ENCODE measurements around the gene SLC10A2.
"Not testable (repeated sequence)": the region's sequence is repeated elsewhere in the genome, so short reads cannot be mapped to it uniquely, and the experiment has no call there.

SLC10A2 gene, protein sequence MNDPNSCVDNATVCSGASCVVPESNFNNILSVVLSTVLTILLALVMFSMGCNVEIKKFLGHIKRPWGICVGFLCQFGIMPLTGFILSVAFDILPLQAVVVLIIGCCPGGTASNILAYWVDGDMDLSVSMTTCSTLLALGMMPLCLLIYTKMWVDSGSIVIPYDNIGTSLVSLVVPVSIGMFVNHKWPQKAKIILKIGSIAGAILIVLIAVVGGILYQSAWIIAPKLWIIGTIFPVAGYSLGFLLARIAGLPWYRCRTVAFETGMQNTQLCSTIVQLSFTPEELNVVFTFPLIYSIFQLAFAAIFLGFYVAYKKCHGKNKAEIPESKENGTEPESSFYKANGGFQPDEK

DNA sequence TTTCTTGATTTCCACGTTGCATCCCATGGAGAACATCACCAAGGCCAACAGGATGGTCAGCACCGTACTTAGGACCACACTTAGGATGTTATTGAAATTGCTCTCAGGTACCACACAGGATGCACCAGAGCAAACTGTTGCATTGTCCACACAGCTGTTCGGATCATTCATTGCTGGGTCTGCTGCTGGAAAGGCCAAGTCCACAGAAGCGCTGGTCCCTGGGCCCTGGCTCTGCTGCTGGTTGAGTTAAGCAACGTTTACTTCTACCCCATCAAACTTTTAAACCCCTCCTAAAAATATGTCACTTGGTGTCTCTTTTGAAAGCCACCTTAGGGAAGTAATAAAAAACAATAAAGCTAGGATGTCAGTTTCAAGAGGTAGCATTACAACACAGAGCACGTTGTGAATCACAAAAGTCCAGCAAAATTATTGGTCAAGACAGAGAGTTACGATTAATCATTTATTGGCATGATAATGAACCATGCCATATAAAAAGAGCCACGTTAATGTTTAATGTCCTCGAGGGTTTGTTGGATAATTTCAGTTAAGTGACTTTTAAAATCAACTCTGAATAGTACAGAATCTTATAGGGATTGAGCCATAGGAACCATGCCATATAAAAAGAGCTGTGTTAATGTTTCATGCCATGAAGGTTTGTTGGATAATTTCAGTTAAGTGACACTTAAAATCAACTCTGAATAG is at the start of gene SLC10A2:
Gene SLC10A2, minus strand, starts transcription at position 339 of the 702 bp plus-strand sequence. Its CDS starts 168 bp downstream, at position 171.
- DNase-seq: no peak

DNA sequence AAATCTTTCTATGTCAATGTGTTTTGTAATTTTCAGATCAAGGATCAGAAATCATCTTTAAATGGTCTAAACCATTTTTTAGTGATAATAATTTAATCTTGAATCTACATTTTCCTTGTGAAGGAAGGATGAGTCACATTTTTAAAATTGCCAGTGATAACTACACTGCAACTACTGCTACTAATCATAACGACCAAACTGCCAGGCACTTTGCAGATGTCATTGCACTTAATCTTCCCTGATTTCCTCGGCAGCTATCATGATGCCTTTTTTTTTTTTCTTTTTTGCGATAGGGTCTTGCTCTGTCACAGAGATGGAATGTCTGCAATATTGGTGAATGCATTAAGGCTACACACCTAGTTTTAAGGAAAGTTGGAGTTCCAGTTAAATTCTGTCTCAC is 41.4 kb upstream of the SLC10A2 start:
- no peak for DNase-seq

- no peak for DNase-seq
Observed at GRCh38 chr13:103104340-103104739, 38.1 kb upstream of the SLC10A2 start.

DNA sequence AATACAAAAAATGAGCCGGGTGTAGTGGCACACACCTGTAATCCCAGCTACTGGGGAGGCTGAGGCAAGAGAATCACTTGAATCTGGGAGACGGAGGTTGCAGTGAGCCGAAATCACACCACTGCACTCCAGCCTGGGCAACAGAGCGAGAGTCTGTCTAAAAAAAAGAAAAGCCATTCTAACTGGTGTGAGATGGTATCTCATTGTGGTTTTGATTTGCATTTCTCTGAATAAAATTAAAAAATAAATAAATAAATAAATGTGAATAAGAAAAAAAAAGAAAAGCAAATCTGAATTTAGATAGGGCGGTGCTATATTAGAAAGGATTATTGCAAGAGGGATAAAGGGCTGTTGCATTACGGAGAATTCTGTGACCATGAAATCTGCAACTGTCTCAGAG is 37.2 kb upstream of the SLC10A2 start:
- DNase-seq: not testable (repeated sequence)

DNA sequence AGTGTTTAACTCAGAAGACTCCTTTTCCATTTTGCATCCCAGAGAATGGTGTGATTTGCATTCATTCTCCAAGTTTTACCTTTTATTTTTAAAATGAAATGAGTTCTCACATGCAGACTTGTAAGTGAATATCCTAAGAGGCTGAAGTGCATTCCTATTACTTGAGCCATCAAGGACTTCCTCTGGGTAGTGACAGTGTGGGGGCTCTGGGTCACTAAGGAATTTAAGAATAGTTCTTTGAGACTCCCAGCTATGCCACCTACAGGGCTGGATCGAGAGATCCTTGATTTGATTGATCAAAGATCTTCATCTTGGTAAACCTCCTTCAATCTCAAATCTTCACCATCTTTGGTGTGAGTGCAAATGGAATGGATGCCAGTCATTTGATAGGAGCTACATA is 36.3 kb upstream of the SLC10A2 start:
- no peak for DNase-seq

DNA sequence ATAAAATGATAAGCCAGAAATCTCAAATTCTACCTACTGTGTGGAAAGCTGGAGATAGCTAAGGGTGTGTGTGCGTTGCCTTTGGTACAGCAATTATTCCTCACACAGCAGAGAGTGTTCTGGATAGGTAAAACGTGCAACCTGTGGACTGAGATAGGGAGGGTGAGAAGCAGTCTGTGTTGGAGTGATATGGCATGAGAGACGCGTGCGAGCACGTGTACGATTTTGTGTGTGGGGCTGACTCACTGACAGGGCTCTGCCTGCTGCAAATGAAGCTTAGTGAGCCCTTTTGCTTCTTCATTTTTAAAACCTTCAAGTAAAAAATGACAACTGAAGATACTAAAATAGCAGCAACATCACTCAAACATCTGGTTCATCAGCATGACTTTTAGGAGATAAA is 35.7 kb upstream of the SLC10A2 start:
- no peak for DNase-seq

GRCh38 chr13:103101500-103101899 is 35.3 kb upstream of the SLC10A2 start:
- DNase-seq: no peak

- DNase-seq: no peak
Observed at GRCh38 chr13:103100830-103101229, 34.6 kb upstream of the SLC10A2 start.

GRCh38 chr13:103099722-103100293 is 33.6 kb upstream of the SLC10A2 start:
- DNase-seq: no peak

DNA sequence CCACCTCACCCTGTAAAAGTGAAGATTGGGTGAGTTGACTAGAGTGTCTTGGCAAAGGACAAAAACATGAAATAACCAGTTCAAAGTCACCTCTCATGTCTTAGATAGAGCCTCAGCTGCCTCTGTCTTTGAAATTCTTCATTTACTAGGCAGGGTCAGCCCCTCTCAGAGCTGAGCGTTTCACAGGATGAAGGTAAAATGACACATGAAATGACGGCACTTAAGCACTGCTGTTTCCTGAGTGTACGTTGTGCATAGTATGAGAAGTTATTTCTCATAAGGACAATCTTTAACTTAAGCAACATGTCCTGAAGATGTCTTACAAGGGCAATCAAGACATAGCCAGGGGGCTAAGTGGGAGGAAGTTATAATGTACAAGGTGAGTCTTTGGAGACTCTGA is 32.3 kb upstream of the SLC10A2 start:
- no peak for DNase-seq

- no peak for DNase-seq
Observed at GRCh38 chr13:103097366-103097928, 31.2 kb upstream of the SLC10A2 start.

- not testable (repeated sequence) for DNase-seq
Observed at GRCh38 chr13:103093649-103094048, 27.4 kb upstream of the SLC10A2 start.

DNA sequence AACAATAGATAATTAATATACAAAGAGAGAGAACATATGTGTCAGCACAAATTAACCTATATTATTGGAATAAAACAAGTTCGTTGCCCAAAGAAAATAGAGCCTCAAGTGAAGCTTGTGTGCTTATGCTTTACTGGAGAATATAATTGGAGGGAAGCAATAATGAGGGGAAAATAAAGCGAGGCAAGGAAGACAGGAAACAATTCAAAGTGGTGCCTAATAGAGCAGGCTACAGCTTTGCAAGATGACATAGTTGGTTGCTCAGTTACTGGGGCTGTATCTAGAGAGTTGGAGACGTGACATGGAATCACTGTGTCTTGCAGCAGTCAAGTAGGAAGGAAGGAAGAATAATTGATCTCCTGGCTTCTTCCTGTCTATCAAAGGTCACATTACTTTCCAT is 21.1 kb upstream of the SLC10A2 start:
- no peak for DNase-seq

GRCh38 chr13:103081435-103081834 is 15.2 kb upstream of the SLC10A2 start:
- no peak for DNase-seq

- DNase-seq: peak; percentile 0
Observed at GRCh38 chr13:103078158-103078557, 11.9 kb upstream of the SLC10A2 start.

GRCh38 chr13:103068836-103069235 is 2.6 kb upstream of the SLC10A2 start:
- DNase-seq: no peak

GRCh38 chr13:103067751-103068555 is 1.7 kb upstream of the SLC10A2 start:
- DNase-seq: no peak

- no peak for DNase-seq
Observed at GRCh38 chr13:103066781-103067345, 646 bp upstream of the SLC10A2 start.

DNA sequence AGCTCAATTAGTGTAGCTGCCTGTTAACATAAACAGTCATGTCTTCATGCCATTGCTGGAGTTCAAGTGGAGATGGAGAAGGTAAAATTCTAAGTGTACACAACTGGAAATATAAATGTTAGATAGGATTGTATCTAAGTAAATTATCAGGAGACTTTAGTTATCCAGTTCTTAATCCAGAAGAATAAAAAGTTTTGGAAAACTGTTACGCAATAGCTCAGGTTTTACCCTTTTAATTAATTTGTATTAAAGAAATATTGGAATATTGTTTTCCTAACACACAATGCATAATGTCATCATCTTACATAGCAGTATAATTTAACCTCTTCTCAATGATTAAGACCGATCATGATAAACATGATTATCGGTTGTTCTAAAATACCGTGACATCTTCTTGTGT is 2.8 kb downstream of the SLC10A2 start:
- DNase-seq: no peak

- no peak for DNase-seq
Observed at GRCh38 chr13:103062079-103062478, 4.1 kb downstream of the SLC10A2 start.

DNA sequence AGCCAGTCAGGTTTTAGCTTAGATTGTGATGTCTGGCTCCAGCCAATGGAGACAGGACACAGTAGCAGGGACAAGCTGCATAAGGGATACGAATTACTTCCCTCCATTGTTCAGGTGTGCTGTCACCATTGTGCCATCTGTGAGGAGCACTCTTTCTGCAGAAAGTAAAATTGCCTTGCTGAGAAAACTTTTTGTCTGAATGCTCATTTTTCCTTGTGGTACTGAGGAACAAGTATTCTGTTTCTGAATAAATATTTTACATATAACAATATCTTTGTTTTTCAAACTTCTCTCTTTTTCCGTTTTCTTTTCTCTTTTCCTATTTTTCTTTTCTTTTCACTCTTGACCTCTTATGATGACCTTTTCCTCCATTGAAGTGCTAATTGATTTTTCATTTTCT is 10.2 kb downstream of the SLC10A2 start:
- DNase-seq: no peak

DNA sequence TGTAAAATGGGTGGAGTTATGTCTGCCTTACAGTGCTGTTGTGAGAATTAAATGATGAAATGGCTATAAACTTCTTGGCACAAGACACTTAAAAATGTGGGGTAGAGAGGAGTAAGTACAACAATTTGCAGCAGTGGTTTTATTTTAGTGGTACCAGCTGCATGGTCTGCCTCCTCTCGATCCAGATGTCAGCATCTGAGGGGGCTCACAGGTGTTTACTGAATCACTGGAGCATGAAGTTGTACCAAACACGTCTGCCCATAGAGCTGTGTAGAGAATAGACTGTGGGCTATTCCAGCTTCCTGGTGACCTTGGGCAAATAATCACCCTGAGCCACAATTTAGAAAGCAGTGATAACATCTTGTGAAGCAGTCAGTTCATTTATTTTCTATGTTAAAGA is 11.1 kb downstream of the SLC10A2 start:
- no peak for DNase-seq

- no peak for DNase-seq
Observed at GRCh38 chr13:103046676-103047075, 19.5 kb downstream of the SLC10A2 start.

Data from suppressor macrophage treated with lipopolysaccharide for 4 hours (primary cell).